RWPE2 (cell line): ENCODE data around the gene ATG7.
"Not testable (repeated sequence)": the region's sequence is repeated elsewhere in the genome, so short reads cannot be mapped to it uniquely, and the experiment has no call there.

Experiments
- ATAC-seq: fragments of 200-7000 bp; cut with Tn5 transposase; 3 replicates; pipeline ENCODE4 v1.9.1; 2021; ENCODE audit warnings: low read depth
- DNase-seq: peaks from one replicate; pipeline ENCODE4 v3.0.0-alpha.2; 2020; ENCODE audit warnings: low spot score
- H3K27ac ChIP-seq: fragments of 450-650 bp; 2 replicates; pipeline ENCODE4 v1.5.1; 2017; ENCODE audit warnings: mild to moderate bottlenecking; ENCODE audit not compliant: poor library complexity, severe bottlenecking
- H3K27me3 ChIP-seq: fragments of 250-450 bp; sonication (Bioruptor Pico); 2 replicates; pipeline ENCODE4 v1.5.1; 2021; ENCODE audit warnings: mild to moderate bottlenecking, moderate library complexity; ENCODE audit not compliant: insufficient read depth, poor library complexity, severe bottlenecking
- H3K36me3 ChIP-seq: fragments of 250-450 bp; sonication (Bioruptor Pico); 2 replicates; pipeline ENCODE4 v1.5.1; 2020; ENCODE audit warnings: low read depth, mild to moderate bottlenecking, moderate library complexity
- H3K4me1 ChIP-seq: fragments of 250-450 bp; sonication (Bioruptor Pico); 2 replicates; pipeline ENCODE4 v1.5.1; 2021; ENCODE audit warnings: mild to moderate bottlenecking, moderate library complexity; ENCODE audit not compliant: insufficient read depth, poor library complexity, severe bottlenecking
- H3K4me3 ChIP-seq: fragments of 250-450 bp; sonication (Bioruptor Pico); 2 replicates; pipeline ENCODE4 v1.5.1; 2021; ENCODE audit warnings: mild to moderate bottlenecking, moderate library complexity; ENCODE audit not compliant: severe bottlenecking
- H3K9me3 ChIP-seq: fragments of 250-450 bp; sonication (Bioruptor Pico); 2 replicates; pipeline ENCODE4 v1.5.1; 2021; ENCODE audit warnings: mild to moderate bottlenecking, moderate library complexity; ENCODE audit not compliant: severe bottlenecking
- CTCF ChIP-seq: fragments of 450-650 bp; IDR thresholded peaks from one replicate; pipeline ENCODE4 v1.5.1; 2017; ENCODE audit warnings: mild to moderate bottlenecking, moderate library complexity; ENCODE audit not compliant: poor library complexity, severe bottlenecking

Gene ATG7

GRCh38 chr3:11521167-11521566, 249.0 kb downstream of the ATG7 start:
- no peaks in the 10 kb centered on the region for H3K9me3 ChIP-seq
- TF ChIP-seq CTCF, result no peak
- no peaks in the 10 kb centered on the region for H3K27me3 ChIP-seq
- H3K36me3 ChIP-seq, result no peaks in the 10 kb centered on the region
- DNase-seq (no peak), ATAC-seq (no peak)
- peaks cover 23% of the 10 kb centered on the region for H3K4me1 ChIP-seq
- no peak overlapping the region for H3K27ac ChIP-seq
- H3K4me3 ChIP-seq, result no peak overlapping the region

DNA sequence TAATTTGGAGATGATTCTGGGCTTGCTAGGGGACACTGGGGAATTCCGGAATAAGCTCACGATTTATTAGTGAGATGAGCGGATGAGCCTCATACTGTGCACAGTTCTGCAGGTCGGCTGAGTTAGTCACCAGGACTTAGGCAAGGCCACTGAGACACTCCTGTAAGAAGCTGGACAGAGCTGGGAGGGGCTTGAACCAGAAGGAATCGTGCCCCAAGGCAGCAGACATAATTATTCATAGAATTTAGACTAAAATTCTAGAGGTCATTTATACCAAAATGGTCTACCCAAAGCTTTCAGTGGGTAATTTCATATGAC, 250.2 kb downstream of the ATG7 start:
- Histone ChIP-seq H3K4me3 (no peak overlapping the region), H3K27ac (peak overlapping the region; percentile 79), H3K36me3 (no peaks in the 10 kb centered on the region), H3K27me3 (no peaks in the 10 kb centered on the region), H3K9me3 (no peaks in the 10 kb centered on the region), H3K4me1 (peaks cover 26% of the 10 kb centered on the region)
- no peak for TF ChIP-seq CTCF
- ATAC-seq (peak; percentile 62), DNase-seq (no peak)

DNA sequence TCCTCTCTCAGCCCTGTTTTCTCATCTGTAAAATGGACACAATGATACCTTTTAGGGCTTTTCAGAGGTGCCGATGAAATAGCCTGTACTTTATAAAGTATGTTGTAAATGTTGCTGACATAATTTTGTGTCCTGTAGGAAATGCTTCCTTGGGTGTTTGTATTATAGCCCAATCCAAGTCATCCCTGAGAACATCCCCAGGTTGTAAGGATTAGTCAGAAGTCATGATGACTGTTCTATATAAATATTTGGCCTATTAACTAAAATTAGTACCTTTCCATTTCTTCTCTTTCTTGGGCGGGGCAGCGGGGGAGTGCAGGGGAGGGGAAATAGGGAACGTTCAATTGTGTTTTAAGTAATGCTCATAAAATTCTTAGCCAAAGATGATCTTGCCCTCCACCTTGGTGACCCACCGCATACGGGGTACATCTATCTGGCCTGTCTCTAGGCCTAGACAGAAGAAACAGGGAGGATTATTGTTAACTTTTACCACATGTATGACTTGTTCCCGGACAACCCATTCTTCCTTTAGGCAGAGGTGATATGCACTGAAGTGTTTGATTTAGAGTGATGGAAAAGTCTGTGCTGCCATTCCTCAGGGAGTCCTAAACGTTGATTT, 250.9 kb downstream of the ATG7 start:
- H3K36me3 ChIP-seq, result no peaks in the 10 kb centered on the region
- H3K27ac ChIP-seq, result peak overlapping the region; percentile 79
- no peaks in the 10 kb centered on the region for H3K27me3 ChIP-seq
- DNase-seq (no peak), ATAC-seq (peak; percentile 89)
- no peaks in the 10 kb centered on the region for H3K9me3 ChIP-seq
- H3K4me1 ChIP-seq, result peaks cover 26% of the 10 kb centered on the region
- TF ChIP-seq CTCF, result no peak
- no peak overlapping the region for H3K4me3 ChIP-seq

DNA sequence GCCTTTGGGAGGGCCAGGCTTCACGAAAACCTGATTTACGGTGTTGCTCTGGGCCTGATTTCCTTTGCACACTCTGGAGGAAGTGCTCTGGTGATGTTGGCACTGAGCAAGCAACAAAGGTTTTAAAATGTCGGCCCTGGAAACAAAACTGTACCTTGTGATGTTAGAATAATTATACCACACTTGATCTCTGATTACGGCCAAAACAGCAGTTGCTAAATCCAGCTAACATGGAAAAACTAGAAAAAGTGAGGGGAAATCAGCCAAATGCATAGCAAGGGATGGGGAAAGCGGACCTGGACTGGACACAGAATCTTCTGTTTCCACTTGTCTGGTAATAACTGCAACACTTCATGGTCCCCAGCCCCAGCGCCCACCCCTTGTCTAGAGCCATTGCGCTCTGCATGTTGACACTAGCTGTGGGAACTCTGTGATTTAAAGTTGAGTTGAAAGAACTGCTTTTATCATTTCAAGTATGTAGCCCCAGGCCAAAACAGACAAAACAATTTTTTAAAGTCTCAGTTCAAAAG, 251.4 kb downstream of the ATG7 start:
- Histone ChIP-seq H3K27ac (peak overlapping the region; percentile 79), H3K36me3 (no peaks in the 10 kb centered on the region)
- DNase-seq, result no peak

DNA sequence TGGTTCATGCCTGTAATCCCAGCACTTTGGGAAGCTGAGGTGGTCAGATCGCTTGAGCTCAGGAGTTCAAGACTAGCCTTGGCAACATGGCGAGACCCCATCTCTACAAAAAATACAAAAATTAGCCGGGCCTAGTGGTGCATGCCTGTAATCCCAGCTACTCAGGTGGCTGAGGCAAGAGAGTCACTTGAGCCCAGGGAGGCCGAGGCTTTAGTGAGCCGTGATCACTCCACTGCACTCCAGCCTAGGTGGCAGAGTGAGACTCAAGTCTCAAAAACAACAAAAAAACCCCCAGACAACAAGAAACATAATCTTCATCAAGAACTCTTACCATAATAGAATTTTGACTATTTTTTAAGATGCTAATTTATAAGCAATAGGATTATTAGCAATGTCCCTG, 253.9 kb downstream of the ATG7 start:
- DNase-seq, H3K9me3 ChIP-seq, H3K27me3 ChIP-seq, ATAC-seq, H3K4me3 ChIP-seq, H3K36me3 ChIP-seq, H3K27ac ChIP-seq: not testable (repeated sequence)
- peaks cover 40% of the 10 kb centered on the region for H3K4me1 ChIP-seq

More for the DNA sequence above, 251.4 kb downstream of the ATG7 start:
- Histone ChIP-seq H3K4me1 (peaks cover 26% of the 10 kb centered on the region), H3K4me3 (no peak overlapping the region), H3K9me3 (no peaks in the 10 kb centered on the region), H3K27me3 (no peaks in the 10 kb centered on the region)
- 0 out of 3 replicates have a peak, but pooled peaks have one; percentile 4 for ATAC-seq
- TF ChIP-seq CTCF, result no peak
